DMS53 (cell line): ENCODE data around the gene SRSF5.

ENCODE experiments used
- DNase-seq: peaks from one replicate; lab custom pipeline; 2025; lab: John Stamatoyannopoulos, UW

SRSF5 gene

DNA sequence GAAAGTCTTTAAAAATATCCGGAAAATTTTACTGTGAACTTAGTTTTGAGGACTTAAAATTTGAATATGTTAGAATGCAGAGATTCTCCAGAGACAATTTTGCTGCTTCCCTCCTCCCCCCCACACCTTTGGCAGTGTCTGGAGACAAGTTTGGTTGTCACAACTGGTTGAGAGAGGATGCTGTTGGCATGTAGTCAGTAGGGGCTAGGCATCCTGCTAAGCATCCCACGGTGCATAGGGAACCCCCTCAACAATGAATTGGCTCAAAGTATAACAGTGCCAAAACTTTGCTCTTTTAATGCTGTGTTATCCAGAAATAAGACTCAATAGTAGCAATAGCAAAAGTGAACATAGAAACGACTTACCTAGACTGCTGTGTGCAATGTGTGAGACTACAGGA lies 3.6 kb downstream of the SRSF5 start:
- no peak for DNase-seq

DNA sequence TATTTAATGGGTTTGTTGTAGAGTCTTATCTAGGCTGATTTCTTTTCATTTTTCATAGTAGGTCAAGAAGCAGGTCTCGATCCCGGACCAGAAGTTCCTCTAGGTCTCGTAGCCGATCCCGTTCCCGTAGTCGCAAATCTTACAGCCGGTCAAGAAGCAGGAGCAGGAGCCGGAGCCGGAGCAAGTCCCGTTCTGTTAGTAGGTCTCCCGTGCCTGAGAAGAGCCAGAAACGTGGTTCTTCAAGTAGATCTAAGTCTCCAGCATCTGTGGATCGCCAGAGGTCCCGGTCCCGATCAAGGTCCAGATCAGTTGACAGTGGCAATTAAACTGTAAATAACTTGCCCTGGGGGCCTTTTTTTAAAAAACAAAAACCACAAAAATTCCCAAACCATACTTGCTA lies 4.2 kb downstream of the SRSF5 start:
- no peak for DNase-seq

DNA sequence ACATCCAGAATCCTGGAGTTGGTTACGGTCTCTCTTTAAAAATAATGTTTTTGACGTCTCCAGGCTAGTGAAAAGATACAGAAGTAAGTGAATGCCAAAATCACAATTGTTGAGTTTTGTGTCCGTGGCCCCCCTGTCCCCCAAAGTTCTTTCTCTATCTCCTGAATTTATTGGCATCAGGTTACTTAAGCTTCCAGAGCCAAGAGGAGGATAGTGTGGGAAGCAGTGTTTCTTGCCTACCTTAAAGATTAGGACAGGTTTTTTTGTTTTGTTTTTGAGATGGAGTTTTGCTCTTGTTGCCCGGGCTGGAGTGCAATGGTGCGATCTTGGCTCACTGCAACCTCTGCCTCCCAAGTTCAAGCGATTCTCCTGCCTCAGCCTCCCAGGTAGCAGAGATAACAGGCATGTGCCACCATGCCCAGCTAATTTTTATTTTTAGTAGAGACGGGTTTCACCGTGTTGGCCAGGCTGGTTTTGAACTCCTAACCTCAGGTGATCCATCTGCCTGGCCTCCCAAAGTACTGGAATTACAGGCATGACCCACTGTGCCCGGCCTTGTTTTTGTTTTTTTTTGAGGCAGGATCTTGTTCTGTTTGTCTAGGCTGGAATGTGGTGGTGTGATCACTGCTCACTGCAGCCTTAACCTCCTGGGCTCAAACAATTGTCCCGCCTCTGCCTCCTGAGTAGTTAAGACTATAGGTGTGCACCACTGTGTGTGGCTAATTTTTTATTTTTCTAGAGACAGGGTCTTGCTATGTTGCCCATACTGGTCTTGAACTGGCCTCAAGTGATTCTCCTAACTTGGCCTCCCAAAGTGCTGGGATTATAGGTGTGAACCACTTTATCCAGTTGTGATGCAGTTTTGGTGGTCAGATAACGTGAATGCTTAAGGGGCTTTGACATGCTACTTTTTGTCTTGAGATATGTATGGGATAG lies 5.4 kb downstream of the SRSF5 start:
- no peak for DNase-seq

DNA sequence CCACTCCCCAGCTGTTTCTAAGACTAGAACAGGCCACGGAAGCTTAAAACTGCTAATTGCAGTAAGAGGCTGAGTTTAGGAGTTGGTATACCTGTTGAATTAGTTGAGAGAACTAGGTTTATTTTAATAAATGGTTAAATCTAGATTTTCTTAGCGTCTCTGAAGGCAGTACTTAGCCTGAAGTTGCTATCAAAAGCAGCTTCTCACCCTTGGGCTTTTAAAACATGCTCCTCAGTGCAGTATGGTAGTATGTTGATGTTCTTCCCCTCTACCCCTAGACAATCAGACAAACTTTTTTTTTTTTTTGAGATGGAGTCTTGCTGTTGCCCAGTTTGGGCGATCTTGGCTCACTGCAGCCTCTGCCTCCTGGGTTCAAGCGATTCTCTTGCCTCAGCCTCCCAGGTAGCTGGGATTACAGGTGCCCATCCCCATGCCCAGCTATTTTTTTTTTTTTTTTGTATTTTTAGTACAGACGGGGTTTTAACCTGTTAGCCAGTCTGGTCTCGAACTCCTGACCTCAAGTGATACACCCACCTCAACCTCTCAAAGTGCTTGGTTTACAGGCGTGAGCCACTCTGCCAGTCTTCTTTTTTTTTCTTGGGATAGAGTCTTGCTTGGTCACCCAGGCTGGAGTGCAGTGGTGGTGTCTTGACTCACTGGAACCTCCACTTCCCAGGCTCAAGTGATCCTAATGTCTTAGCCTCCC lies 6.8 kb downstream of the SRSF5 start:
- DNase-seq = no peak

DNA sequence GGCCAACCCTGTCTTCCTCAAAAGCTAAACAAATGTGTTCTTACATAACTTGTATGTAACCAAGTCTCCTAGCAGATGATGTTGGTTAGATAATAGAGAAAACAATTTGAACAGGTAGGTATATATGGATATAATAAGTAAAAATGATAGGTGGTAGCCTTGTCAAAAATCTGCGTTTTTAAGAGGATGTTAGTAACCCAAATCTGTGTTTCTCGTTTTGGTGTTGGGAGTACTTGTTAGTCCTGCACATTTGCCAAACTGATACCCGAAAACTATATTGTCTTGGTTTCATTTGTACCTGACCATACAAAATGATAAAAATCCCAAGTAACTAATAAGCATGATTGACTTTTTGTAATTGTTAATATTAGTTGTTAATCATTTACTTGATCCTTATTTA lies 8.1 kb downstream of the SRSF5 start:
- no peak for DNase-seq

DNA sequence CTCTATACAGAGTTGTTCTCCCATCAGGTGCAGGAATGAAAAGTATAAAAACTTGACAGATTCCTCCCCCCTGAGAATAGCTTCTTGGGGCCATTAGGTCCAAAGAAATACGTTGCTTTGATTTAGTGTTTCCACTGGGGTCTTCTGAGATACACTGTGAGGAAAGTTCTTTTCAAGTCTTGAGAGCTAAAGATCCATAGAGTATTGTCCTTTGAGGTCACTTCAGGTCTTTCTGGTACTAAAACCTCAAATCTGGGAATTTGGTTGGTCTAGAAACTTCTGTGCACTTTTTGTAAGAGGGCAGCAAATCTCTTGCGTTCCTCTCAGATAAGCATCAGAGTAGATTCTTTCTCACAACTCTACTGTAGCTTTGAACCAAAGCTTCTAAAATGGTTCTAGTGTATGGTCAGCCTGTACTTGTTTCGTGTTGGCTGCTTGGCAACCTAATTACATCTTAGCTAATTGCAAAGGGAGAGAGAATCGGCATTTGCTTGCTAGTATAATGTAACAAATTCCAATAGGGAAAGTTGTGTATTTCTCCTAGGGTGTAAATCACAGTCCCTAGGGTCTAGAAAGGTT lies 10.0 kb downstream of the SRSF5 start:
- DNase-seq = no peak

DNA sequence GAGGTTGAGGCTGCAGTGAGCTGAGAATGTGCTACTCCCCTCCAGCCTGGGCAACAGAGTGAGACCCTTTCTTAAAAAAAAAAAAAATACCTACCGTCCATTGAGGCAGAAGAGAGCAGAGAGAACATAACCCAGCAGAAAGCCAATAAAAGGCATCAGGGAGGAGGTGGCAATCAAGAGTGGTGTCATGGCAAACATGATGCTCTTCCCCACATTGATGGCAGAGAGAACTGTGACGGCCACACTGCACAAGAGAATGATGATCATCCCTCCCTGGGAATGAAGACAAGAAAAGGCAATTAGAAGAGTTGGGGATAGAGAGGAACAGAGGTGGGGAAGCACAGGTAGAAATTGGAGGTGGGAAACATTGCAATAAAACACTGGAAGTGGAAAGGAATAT lies 12.1 kb downstream of the SRSF5 start:
- no peak for DNase-seq

DNA sequence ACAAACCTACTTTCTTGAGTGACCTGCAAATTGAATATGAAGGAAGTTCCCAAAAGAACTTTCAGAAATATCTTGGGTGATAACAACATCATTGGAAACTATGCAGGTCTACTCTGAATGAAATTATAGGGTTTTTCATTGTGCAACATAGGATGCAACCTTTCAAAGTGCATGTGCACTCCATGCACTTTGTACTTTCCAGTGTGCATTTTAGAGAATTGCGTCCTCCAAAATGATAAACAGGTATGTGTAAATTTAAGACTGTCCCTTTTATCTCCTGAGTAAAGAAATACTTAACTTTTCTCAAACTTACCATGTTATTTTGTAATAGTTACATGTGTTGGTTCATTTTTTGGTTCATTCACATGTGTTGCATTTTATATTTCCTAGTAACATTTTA lies 13.2 kb downstream of the SRSF5 start:
- no peak for DNase-seq

DNA sequence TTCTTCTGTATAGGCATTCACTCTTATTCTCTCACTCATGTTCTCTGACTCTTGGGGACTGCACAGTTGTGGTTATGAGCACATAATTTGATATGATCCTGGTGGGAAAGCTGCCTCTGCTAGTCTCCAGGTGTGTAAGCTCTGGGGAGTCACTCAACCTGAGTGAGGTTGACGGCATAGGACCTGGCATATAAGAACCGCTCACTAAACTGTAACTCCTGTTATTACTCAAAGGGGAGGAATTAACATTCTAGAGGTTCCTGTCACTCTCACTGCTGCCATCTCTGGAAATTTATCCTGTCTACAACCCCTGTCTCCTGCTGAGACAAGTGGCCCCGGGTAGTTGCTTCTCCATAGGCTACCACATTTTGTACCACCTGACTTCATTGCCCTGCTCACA lies 14.0 kb downstream of the SRSF5 start:
- no peak for DNase-seq

DNA sequence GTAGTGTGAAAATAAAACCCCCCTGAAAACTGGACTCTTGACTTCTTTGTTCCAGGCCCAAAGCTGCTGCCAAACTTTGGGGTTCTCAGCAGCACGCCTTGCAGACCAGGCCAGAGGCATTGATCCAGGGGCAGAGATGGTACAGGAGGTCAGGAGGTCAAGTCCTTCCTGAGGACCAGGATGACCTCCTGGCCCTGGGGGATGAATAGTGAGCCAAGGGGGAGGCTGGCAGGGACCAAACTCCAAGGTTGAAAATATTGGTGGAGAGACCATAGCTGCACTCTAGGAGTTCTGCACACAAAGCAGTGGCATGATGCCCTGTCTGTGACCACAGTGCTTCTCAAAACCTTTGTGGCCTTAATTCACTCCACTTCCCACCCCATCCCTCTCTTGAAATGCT lies 18.0 kb downstream of the SRSF5 start:
- no peak for DNase-seq

DNA sequence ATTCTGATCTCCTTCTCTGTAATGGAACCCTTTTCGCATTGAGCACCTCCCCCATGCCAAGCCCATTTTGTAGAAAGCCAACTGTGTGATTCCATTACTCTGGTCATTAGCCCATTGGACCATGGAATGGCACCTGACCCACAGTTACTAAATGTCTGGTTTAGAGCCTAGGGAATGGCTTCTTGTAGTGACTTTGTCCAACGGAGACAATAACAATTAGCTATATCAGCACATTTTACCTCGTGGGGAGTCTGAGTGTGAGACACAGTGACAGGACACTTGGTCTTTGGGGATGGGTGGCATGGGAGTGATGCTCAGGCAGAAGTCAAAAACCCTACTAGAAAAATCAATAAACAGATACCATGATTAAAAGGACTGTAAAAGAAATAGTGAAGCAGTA lies 19.7 kb downstream of the SRSF5 start:
- no peak for DNase-seq

DNA sequence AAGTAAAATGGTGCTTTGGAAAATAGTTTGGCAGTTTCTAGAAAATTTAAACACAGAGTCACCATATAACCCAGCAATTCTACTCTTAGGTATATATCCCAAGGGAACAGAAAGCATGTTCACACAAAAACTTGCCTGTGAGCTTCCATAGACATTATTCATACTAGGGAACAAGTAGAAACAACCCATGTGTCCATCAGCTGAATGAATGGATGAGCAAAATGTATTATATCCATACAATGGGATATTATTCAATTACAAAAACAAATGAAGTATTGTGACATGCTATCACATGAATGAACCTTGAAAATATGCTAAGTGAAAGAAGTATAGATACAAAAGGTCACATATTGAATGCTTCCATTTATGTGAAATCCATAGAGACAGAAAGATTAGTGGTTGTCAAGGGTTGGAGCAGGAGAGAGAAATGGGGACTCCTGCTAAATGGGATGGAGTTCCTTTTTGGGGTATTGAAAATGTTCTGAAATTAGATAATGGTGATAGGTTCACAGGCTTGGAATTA lies 22.2 kb downstream of the SRSF5 start:
- DNase-seq = no peak

DNA sequence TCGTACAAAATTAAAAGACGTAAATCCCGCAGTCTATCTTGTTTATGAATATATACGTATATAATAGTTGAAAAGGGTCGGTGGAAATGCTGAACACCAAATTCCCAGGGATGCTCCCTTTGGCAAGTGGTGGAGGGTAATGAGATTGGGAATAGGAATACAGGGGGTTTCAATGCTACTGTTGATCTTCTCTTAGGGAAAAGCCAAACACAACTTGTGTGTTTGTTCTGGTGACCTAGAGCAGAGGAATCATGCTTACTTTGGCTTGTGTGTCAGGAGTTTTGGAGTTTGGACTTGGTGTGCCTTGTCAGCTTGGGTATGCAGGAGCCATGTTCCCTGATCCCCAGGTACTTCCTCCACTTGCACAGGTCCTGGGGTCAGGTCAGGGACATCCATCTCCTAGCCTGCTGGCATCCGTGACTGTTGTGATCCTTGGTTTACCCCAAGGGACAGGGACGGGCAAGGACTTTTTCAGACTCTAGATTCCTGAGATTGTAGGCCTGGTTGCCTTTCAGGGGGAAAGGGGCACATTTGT lies 26.0 kb downstream of the SRSF5 start:
- DNase-seq = no peak

DNA sequence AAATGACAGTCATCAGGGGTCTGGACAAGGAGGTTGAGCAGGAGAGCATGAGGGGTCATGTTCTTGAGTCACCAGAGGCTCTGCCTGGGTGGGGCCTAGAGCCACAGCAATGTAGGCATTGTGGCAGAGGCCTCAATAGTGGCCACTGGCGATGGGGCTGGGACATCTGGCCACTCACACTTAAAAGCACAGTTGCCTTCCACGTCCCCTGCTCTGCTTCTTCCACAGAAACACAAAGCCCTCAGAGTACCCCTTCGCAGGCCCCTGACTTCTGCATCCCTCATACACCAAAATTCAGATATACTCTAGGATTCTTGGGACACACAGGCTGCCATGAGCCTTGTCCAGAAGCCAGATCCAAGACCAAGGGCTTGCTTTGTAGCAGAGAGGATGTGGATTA lies 27.8 kb downstream of the SRSF5 start:
- DNase-seq = no peak

DNA sequence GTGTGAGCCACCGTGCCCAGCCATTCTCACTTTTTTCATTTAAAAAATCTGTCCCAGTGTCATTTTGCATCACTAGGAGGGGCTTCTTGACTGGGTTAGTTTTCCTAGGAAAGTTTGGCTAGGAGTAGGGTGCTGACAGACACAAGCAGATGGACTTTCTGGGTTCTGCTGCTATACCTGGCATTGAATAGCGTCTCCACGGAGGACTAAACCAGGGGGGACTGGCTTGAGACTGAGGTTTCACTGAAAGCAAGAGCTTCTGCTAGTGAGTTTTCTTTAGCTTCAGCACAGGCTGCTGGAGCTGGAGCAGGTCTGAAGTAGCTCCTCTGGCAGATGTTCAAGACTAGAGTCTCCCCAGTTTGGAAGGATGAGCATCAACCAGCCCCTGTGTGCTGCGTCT lies 28.7 kb downstream of the SRSF5 start:
- DNase-seq = no peak

DNA sequence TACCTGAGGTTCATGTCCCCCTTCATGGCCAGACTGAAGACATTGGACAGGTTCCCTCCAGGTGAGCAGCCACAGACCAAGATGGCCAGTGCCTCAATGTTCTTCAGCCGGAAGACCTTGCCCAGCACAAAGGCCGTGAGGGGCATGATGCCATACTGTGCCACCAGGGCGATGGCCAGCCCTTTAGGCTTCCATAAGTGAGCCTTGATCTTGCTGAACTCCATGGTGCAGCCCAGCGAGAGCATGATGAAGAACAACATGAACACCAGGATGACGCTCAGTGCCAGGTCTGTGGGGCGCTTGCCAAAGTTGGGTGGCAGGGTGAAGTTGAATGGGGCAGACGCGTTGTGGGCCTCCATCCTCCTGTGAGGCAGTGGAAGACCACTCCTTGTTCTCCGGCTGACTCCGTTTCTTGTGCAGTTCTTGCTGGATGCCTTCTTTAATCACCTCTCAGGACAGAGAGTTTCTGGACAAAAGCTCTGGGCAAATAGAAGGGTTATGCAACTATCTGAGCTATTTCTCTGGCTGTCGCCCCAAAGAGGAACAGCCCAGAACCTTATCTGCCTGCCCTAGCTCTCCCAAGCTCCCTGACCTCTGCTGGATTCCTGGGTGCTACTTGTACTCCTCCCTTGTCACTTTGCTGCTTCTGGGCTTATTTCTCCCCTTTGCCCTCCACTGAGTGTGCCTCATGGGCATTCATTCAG lies 30.0 kb downstream of the SRSF5 start, which contains the start of gene SLC10A1:
Gene SLC10A1 (minus strand): TSS at position 445 of the 704 bp plus-strand sequence. CDS start 86 bp downstream, at position 359.
- DNase-seq = no peak

DNA sequence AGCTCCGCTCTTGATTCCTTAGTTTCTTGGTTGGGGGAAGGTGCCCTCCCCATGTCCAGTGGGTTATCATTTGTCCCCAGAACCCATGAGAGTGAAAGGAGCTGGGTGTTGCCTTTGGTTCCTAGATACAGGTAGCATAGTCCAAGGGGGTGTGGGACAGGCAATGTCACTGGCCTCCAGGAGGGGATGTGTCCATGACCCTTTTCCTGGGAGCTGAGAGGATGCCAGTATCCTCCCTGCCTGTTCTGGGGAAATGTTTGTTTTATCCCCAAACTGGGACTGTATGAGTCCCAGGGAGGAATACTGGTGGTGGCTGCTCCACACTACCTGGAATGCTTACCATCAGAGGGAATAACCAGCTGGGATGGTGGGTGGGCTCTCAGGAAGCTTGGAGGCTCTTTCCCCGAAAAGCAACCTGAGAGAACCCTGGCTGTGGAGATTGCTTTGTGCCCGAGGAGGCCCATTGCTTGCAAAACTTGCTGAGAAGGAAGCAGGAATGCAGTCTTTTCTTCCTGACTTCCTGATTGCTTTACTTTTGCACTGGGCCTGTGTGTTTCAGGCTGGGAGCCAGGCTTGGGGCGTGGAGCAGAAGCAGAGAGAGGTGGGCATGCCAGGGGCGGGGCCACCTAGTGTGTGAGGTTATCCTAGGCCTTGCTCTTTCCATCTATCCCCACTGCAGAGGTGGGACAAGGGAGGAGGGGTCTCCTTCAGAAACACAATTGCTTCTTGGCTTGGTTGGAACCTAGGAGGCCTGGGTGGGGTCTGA lies 30.8 kb downstream of the SRSF5 start:
- no peak for DNase-seq

DNA sequence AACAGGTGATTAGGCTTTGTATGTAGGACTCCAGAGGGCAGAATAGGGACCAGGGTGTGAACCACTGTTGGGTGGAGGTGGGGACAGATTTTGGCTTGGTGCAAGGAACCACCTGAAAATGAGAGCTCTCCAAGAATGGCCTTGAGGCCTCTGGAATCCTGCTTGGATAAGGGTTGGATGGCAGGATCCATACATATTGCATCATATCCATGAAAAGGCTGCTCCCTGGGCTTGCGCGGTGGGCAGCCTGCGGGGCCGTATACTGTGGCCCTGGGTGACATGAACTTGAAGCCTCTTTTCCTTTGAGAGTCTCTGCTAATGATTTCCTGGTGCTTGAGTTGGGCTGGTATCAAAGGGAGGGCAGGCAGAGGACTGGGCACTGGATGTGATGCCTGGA lies 31.4 kb downstream of the SRSF5 start:
- DNase-seq = no peak

DNA sequence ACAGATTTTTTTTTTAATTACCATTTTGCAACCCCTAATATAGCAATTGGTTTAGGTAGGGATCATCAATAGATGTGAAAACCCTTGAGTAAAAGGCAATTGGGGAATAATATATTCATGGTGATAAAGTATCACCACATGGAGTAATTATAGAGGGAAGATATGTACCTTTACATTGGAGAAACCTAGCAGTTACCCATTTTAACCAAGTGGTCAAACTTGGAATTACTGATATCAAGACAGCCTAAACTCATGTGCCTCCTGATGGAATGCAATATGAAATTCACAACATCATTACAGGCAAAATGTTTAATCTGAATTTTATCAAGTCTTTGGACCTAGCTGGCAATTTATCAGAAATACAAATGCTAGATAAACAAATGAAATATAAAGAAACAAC lies 36.8 kb downstream of the SRSF5 start:
- DNase-seq = peak; percentile 17

DNA sequence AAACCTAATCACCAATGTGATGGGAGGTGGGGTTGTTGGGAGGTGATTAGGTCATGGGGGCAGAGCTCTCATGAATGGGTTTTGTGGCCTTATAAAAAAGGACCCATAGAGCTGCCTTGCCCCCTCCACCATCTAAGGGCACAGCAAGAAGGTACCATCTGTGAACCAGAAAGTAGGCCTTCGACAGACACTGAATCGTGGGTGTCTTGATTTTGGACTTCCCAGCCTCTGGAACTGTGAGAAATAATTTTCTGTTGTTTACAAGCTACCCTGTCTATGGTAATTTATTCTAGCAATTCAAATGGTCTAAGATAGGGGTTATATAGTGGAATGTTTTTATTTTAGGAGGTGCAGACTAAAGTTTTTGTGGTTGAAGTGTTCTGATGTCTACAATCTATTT lies 38.0 kb downstream of the SRSF5 start:
- no peak for DNase-seq

DNA sequence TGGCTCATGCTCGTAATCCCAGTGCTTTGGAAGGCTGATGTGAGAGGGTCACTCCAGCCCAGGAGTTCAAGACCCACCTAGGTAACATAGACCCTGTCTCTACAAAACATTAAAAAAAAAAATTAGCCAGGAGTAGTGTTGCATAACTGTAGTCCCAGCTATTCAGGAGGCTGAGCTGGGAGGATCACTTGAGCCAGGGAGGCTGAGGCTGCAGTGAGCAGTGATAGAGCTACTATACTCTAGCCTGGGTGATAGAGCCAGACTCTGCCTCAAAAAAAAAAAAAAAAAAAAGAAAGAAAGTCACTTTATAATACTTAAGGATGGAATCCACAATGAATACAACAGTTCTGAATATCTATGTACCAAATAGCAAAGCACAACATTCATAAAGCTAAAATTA lies 40.2 kb downstream of the SRSF5 start:
- no peak for DNase-seq
